NCI-H69 (cell line): ENCODE data around the gene LCLAT1.
"Not testable (repeated sequence)": the region's sequence is repeated elsewhere in the genome, so short reads cannot be mapped to it uniquely, and the experiment has no call there.

Experiments used
- DNase-seq: peaks from one replicate; lab custom pipeline; 2025; lab: John Stamatoyannopoulos, UW

The LCLAT1 gene

DNA sequence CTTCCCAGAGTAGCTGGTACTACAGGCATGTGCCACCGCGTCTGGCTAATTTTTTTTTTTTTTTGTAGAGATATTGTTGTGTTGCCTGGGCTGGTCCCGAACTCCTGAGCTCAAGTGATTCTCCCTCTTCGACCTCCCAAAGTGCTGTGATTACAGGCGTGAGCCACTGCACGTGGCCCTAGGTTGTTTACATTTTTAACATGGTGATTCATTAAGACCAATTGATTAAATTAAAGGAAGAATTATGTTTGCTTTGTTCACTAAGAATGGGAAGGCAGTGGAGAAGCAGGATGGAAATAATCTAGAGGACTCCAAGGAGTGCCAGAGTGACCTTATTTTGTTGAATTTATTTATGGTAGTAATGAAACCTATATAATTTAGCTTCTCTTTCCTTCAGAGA lies 7.5 kb downstream of the LCLAT1 start:
- peak; percentile 64 for DNase-seq

DNA sequence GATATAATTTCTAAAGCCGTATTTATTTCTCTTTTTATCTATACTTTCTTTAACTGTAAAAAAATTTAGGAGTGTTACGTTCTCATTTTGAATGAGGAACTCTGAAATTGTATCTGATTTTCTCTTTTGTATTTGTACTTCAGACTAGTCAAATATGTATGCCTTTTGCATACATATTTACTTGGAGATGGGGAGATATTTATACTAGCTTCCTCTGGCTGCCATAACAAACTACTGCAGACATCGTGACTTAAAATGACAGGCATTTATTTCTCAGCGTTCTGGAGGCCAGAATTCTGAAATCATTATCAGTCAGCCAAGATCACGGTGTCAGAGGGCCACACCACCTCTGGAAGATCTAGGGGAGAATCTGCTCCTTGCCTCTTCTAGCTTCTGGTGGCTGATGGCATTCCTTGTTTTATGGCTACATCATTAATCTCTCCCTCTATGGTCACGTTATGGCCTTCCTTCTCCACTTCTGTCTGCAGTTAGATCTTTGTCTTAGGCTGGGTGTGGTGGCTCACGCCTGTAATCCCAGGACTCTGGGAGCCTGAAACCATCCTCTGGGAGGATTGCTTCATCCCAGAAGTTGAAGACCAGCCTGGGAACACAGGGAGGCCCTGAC lies 8.2 kb downstream of the LCLAT1 start:
- DNase-seq = peak; percentile 18

DNA sequence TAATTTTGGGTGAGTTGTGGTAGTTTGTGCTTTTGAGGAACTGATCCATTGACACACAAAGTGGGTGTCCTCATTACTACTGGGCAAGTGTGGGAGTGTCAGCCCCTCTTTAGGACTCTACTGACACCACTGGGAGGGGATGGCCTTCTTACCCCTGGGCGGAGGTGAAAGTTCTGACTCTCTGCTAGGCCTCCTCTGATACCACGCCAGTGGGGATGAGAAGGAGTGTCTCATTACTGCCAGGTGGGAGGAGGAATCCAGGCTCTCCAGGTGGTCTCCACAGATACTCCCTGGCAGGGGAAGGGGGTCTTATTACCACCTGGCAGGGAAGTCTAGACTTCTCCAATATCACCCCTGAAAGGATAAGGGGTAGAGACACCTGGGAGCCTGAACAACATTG lies 9.1 kb downstream of the LCLAT1 start:
- peak; percentile 11 for DNase-seq

DNA sequence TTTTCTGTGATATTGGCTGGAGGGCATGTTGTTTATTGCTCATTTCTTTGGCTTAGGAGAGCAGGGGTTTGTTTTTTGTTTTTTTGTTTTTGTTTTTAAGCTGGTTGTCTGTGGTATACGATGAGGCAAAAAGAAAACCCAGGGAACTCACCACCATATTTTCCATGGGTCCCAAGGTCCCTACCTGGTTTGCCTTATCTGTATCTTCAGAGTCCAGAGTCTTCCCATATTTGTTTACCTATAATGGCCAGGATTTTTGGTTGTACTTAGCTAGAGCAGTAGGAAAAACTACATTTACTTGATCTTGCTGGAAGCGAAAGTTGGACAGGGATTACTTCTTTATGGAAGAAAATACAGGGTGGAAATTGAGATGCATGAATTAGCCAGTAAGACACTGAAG lies 9.5 kb downstream of the LCLAT1 start:
- no peak for DNase-seq

DNA sequence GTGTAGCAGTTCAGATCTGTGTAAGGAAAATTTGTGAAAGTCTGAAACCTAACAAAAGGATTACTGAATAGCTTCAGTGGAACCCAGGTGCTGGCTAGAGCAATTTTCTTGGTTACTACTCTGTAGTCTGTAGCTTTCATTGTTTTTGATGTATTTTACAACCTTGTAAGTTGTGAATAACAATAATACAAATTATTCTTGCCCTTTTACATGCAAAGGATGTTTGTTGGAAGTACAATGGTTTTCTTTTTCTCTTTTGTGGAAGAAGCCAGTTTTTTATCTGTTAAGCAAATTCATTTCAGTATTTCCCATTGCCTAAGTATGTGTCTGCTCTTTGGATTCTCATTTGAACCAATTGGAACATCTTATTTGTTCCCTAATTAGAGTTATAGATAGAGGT lies 10.2 kb downstream of the LCLAT1 start:
- DNase-seq = no peak

DNA sequence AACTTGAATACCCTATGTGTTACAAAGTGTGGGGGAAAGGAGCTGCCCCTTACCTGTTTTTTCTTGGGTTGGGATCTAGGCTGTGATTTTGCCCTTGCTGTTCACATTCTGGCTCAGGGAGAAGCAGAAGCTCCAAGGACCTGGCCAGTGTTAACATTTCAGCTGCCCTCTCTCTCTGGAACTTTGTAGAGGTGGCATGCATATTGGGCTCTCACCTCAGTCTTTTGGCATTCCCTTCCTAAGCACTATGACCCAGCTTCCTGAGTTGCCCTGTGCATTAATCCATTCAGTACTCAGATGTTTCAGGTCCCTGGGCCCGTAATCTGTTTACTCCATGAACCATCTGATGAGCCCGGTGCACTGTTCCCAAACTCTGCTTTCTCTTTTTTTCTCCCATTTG lies 12.1 kb downstream of the LCLAT1 start:
- DNase-seq = no peak

DNA sequence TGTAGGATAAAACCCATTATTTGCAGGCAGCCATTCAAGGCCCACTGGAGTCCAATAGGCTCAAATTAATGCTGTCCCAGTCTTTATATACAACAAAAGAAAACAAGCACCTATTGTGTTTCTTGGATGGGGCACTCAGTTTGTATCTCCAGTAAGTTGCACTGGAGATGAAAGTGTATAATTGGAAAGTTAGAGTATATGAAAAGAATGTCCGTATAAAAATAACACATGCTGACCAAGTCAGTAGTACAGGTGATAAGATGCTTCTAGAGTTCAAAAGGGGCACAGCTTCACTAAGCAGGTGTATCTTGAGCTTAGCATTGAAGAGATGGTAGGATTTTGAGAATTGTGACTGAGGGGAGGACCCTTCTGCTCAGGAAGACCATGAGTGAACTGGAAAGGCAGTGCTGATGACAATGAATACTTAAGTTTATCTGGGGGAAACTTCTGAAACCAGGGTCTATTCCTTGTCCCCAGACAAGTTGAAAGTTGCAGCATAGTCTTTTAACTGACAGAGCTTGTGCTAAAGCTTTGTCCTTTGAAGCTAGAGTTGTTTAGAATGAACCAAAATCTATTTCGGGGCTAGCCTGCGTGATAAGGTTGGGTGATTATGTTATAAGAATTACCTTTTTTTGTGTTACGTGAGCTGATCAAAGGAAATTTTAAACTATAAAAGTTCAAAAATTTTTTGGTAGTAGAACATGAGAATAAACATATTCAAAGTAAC lies 15.2 kb downstream of the LCLAT1 start:
- DNase-seq = no peak

DNA sequence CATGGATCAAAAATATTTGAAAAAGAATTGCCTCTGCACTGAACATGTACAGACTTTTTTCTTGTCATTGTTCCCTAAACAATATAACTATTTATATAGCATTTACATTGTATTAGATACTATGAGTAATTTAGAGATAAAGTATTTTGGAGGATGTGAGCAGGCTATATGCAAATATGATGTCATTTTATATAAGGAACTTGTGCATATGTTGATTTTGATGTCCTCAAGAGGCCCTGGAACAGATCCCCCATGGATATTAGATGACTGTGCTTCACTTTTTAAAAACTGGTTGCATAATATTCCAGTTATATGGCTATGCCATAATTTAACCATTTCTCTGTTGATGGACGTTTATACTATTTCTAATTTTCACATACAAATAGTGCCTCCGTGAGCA lies 16.5 kb downstream of the LCLAT1 start:
- DNase-seq = no peak

DNA sequence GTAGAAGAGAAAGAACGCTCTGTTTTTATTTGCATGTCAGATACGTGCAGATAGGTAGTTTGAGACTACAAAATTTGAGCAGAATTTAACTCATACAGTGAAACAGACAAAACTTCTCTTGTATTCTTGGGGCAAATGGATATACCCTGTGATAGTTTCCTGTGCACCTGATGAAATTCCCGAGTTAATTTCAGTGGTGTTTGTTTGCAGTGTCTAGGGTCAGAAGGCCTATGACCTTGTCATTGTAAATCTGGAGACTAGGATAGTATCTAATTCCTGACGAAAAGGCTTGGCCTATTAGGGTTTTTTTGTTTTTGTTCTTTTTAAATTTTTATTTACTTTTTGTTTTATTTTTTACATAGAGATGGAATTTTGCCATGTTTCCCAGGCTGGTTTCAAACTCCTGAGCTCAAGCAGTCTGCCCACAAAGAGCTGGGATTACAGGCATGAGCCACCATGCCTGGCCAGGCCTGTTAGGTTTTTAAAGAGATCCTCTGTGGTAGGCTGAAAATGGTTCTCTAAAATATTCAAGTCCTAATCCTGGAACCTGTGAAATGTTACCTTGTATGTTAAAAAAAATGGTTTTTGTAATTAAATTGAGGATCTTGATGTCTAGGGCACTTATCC lies 17.6 kb downstream of the LCLAT1 start:
- DNase-seq = peak; percentile 19

DNA sequence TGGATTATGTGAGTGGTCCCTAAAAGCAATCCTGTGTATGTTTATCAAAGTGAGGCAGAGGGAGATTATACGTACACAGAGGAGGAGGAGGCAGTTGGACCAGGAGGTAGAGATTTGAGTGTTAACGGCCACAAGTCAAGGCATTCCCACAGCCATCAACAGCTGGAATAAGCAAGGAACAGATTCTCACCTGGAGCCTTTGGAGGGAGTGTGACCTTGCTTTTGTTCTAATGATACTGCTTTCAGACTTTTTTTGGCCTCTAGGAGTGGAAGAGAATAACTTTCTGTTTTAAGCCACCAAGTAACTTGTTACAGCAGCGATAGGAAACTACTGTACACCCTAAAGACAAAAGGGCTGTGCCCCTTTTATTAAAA lies 18.1 kb downstream of the LCLAT1 start:
- DNase-seq = peak; percentile 39

DNA sequence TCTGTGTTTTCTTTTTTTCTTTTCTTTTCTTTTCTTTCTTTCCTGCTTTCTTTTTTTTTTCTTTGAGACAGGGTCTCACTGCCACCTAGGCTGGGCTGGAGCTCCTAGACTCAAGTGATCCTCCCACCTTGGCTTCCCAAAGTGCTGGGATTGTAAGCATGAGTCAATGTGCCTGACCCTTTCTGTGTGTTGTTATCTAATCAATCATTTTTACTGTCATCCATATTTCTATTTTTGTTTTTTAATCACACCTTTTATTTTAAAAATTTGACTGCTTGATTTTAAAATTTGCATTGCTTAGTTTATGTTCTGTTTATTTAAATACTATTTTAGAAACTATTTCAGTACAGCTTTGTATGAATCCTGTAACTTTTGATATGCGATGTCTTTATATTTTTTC lies 19.2 kb downstream of the LCLAT1 start:
- DNase-seq = peak; percentile 7

DNA sequence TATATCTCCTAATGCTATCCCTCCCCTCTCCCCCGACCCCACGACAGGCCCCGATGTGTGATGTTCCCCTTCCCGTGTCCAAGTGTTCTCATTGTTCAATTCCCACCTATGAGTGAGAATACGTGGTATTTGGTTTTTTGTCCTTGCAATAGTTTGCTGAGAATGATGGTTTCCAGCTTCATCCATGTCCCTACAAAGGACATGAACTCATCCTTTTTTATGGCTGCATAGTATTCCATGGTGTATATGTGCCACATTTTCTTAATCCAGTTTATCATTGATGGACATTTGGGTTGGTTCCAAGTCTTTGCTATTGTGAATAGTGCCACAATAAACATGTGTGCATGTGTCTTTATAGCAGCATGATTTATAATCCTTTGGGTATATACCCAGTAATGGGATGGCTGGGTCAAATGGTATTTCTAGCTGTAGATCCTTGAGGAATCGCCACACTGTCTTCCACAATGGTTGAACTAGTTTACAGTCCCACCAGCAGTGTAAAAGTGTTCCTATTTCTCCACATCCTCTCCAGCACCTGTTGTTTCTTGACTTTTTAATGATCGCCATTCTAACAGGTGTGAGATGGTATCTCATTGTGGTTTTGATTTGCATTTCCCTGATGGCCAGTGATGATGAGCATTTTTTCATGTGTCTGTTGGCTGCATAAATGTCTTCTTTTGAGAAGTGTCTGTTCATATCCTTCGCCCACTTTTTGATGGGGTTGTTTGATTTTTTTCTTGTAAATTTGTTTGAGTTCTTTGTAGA lies 20.2 kb downstream of the LCLAT1 start:
- not testable (repeated sequence) for DNase-seq

DNA sequence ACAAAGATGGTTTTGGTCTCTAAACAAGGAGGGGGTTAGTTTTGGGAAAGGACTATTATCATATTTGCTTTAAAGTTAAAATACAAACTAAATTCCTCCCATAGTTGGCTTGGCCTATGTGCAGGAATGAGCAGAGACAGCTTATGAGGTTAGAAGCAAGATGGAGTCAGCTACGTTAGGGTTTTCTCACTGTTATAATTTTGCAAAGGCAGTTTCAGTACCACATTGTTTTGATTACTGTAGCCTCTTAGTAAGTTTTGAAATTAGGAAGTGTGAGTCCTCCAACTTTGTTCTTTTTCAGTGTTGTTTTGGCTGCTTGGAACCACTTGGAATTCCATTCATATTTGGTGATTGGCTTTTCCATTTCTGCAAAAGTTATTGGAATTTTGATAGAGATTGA lies 23.4 kb downstream of the LCLAT1 start:
- no peak for DNase-seq

DNA sequence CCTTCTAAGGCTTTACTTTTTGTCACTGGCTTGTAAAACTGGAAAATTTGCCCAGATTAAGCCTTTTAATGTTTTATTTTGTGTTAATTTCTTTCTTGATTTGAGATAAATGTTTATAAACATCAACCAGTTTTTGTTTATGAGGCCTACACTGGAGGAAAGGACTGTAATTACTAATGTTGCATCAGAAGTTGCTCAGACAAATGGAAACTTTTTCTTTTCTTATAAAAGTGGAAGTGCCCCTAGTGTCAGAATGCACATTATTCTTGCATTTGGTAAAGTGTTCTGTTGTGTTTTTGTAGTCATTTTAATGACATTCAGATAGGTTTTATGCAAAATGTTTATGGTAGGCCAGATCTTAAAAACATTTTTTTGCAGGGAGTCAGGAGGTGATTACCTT lies 25.3 kb downstream of the LCLAT1 start:
- DNase-seq = no peak

DNA sequence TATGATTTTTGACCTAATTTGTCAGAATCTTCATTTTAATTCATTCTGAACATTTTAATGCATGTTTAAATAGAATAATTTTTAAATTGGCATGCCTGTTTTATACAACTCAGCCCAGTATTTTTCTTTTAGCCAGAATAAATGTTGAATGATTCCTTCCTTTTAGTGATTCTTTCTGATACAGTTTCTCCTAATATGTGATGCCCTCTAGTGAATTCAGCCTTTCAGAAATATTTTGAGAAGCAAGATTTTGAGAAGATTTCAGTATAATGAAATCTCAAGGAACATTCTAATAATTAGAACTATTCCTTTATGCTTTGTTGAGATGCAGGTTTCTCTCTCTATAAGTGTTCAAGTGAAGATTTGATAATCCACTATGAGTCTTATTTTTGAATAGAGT lies 28.5 kb downstream of the LCLAT1 start:
- no peak for DNase-seq

DNA sequence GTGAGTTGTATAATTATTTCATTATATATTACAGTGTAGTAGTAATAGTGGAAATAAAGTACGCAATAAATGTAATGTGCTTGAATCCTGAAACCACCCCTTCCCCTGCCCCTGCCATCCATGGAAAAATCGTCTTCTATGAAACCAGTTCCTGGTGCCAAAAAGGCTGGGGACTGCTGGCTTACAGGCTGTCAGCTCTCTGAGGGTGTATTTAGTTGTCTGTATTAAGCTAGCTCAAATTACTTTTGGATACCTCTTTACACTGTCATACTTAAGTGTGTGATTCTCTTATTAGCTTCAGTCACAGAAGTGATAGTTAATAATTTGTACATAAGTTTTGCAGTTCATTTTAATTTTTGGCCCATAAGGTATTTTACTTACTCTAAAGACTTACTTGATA lies 29.6 kb downstream of the LCLAT1 start:
- no peak for DNase-seq

DNA sequence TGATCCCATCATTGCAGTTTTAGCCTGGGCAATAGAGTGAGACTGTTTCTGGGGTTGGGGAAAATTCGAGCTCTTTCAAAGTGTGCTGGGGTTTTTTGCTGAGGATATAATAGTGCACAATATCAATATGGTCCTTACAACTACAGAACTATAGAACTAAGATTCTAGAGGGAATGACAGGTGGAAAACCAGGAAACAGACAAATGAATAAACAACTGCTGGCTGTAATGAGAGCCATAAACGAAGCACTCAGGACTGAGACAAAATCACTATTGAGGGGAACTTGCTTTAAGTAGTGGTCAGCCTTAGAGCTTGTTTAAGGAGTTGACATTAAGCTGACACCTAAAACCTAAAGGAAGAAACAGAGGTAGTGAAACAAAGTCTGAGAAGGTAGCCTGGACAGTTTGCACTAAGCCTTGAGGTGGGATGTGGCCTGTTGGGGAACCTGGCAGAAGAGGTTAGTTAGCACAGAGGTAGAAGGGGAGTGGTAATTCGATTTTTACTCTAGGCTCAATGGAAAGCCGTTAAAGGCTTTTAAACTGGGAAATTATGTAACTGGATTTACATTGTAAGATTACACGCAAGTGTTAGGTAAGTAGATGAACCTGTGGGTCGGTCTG lies 33.8 kb downstream of the LCLAT1 start:
- no peak for DNase-seq

DNA sequence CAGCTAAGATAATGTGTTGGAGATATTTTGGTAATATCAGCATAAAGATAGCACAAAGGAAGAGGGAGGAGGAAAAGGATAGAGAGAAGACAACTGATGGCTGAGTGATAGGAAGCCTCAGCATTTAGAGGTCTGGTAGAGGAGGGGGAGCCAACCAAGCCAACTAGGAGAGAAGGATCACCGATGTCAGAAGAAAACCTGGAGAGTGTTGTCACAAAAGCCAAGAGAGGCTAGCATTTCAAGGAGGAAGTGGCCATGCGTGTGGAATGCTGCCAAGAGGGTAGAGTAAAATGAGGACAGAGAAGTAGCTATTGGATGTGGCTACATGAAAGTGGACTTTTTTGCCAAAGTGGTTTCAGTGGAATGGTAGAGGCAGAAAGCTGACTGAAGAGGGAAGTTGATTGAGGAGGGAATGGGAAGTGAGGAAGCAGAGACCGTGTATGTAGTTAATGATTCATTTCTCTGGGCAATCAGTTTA lies 34.3 kb downstream of the LCLAT1 start:
- DNase-seq = no peak

DNA sequence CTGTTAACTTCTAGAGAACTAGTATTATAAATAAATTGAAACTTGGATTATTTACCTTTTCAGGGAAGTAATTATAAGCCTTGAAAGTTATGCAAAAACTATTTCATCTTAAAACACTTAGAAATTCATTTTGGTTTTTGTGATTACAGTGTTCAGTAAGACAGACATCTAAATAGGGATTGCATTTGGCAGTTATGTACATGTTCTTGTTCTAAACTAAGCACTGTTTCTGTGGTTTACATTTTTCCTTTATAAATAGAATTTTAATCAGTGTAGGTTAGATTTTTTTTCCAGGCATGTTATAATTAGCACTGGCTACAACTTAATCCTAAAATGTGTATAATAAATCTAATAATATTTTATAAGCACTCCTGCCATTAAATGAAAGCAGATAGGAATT lies 35.0 kb downstream of the LCLAT1 start:
- DNase-seq = no peak

DNA sequence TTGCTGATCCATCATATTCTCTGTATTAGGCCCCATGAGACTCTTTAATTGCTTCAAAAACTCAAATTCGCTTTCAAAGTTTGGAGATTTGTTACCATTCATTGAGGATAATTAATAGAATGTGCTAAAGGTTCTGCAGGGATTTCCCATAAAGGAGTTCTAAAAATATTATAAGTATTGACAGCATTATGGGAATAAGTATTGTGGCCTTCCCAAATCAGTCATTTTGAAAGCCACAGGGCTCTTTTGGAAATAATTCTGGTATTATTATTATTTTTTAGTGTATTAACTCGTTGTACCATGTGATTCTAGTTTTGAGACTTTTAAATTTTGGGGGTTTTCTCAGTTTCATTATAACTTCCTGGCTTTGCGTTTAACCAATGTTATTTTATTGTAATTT lies 37.1 kb downstream of the LCLAT1 start:
- no peak for DNase-seq

DNA sequence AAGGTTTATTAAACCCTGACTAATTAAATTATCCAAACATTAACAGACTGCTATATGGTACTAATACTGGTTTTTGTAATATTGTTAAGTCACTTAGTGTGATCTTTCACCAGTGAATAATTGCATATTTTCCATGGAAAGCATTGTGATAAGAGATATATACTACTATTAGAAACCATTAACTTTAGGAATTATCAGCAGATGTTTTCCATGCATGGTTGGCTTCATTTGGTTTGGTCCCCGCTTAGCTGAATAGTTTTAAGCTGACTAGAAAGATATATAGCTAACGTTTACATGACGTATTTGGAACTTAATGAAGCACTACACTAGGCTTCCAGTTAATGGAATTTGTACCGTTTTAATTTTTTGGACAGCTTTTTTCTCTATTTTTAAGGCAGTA lies 37.9 kb downstream of the LCLAT1 start:
- no peak for DNase-seq

DNA sequence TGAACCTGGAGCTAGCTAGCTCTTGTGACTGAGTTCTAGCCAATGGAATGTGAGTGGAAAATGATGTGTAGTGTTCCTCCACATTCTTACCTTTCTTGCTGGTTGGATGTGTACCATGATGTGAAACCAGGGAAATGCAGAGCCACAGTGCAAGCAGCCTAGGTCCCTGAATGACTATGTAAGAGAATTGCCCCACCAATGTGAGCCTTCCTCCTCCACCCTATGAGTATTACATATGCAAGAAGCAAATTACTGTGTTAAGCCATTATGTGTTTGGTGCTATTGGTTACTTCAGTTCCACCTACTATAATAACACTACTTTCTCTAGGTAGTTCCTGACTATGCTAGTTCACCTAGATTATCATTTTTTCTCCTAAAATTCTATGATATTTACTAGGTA lies 39.6 kb downstream of the LCLAT1 start:
- no peak for DNase-seq
